Right renal pelvis (tissue), 4 donors: ENCODE results near the gene GRIK1. TPM values are rescaled to one million over a fixed set of nuclear protein-coding genes. Genes with fewer than 3 reads are reported as not detected.
"Not testable (repeated sequence)": the region's sequence is repeated elsewhere in the genome, so short reads cannot be mapped to it uniquely, and the experiment has no call there.

ENCODE experiments used
- DNase-seq, 4 donors: peaks; one replicate each; pipeline ENCODE4 v3.0.0-alpha.2; 2013; ENCODE audit warnings: low read depth in 4 of 4, low spot score in 3 of 4, missing footprints in 1 of 4
- polyA plus RNA-seq, 4 donors: library from polyadenylated mRNA; unstranded; fragments of 120-200 nt; gene quantifications; one replicate each; pipeline ENCODE4 v1.2.1, GENCODE V29; 2013; ENCODE audit not compliant: insufficient read length in 4 of 4

The GRIK1 gene
- 1 to 10 TPM; 1.2 to 2.5 (median 1.4) TPM for polyA plus RNA-seq

- DNase-seq = peak in 1 of 4 donors; percentile 15
Observed at GRCh38 chr21:29939924-29940275, at the start of gene GRIK1. TSS of gene GRIK1 (minus strand) at chr21:29939996.

GRCh38 chr21:29987762-29988161 is 48.0 kb upstream of the GRIK1 start:
- DNase-seq = no peak

GRCh38 chr21:29985866-29986265 is 46.1 kb upstream of the GRIK1 start:
- no peak for DNase-seq

- DNase-seq = no peak
Observed at GRCh38 chr21:29979043-29979442, 39.2 kb upstream of the GRIK1 start.

GRCh38 chr21:29975776-29976175 is 36.0 kb upstream of the GRIK1 start:
- DNase-seq = no peak

GRCh38 chr21:29973258-29973657 is 33.5 kb upstream of the GRIK1 start:
- no peak for DNase-seq

GRCh38 chr21:29961291-29962027 is 21.7 kb upstream of the GRIK1 start:
- DNase-seq = no peak

GRCh38 chr21:29958551-29958950 is 18.8 kb upstream of the GRIK1 start:
- DNase-seq = no peak

- DNase-seq = not testable (repeated sequence)
Observed at GRCh38 chr21:29958035-29958434, 18.2 kb upstream of the GRIK1 start.

- no peak for DNase-seq
Observed at GRCh38 chr21:29953690-29954089, 13.9 kb upstream of the GRIK1 start.

GRCh38 chr21:29953072-29953471 is 13.3 kb upstream of the GRIK1 start:
- peak in 1 of 4 donors; percentile 13 for DNase-seq

GRCh38 chr21:29951911-29952310 is 12.1 kb upstream of the GRIK1 start:
- no peak for DNase-seq

GRCh38 chr21:29949991-29950390 is 10.2 kb upstream of the GRIK1 start:
- no peak for DNase-seq

GRCh38 chr21:29947119-29947518 is 7.3 kb upstream of the GRIK1 start:
- no peak for DNase-seq

- DNase-seq = no peak
Observed at GRCh38 chr21:29943885-29944284, 4.1 kb upstream of the GRIK1 start.

GRCh38 chr21:29942034-29942433 is 2.2 kb upstream of the GRIK1 start:
- no peak for DNase-seq

GRCh38 chr21:29940991-29941390 is 1.2 kb upstream of the GRIK1 start:
- no peak for DNase-seq

- no peak for DNase-seq
Observed at GRCh38 chr21:29940361-29940760, 565 bp upstream of the GRIK1 start.

- peak in 2 of 4 donors; percentile 15 for DNase-seq
Observed at GRCh38 chr21:29939104-29939923, 482 bp downstream of the GRIK1 start.

- DNase-seq = no peak
Observed at GRCh38 chr21:29938776-29939103, 1.1 kb downstream of the GRIK1 start.

- DNase-seq = no peak
Observed at GRCh38 chr21:29933088-29933487, 6.7 kb downstream of the GRIK1 start.

GRCh38 chr21:29928537-29928936 is 11.3 kb downstream of the GRIK1 start:
- DNase-seq = no peak
